HUDEP-2 (cell line): ENCODE data around the gene KLK3.

Experiments used
- DNase-seq, 76 experiments: peaks; one replicate each; lab custom pipeline; 2025; ENCODE audit not compliant: unreplicated experiment in 76 of 76; lab: John Stamatoyannopoulos, UW

Gene KLK3

DNA sequence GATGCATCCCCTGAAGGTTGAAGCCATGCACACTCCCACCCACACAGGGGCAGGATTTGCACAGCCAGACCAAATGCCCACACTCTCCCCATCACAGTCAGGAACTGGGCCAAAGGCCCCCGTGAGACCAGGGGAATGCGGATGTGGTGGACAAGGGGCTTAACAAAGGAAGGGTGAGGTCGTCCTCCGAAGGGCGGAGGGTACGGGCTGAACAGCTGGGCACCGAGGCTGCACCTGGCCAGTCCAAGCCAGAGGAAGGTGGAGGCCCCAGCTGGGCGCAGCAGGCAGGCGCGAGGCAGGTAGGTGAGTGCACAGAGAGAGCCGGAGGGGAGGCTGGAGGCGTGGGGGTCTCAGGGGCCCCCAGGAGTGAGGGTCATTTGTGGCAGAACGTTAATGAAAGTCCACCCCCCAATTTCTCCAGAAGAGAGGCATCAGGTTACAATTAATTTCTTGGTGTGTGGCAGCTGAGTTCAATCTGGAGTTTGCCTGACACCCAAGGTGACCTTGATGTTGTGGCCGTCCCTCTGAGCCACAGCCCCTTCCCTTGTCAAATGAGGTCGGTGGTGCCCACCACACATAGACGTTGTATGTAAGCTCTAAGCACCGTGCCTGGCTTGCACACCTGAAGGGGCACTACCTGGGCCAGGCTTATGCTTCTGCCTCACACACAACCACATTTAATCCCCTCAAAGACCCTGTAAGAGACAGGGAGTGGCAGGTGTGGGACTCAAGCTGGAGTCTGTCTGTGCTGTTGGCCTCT lies 24.3 kb upstream of the KLK3 start:
- DNase-seq = no peak

DNA sequence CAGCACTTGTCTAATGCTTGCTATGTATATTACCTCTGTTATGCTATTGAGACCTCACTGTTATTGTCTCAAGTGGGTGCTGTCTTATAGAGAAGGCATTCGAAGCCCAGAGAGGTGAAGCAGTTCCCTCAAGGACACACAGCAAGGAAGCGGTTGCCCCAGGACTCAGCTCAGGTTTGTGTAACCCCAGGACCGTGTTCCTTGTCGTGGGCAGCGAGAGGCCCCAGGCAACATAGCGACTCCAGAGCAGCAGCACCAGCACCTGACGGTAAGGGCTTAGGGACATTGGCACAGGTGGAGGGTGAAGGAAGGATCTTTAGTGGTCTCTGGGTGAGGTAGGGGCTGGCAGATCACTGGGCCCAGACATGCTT lies 23.7 kb upstream of the KLK3 start:
- no peak for DNase-seq

DNA sequence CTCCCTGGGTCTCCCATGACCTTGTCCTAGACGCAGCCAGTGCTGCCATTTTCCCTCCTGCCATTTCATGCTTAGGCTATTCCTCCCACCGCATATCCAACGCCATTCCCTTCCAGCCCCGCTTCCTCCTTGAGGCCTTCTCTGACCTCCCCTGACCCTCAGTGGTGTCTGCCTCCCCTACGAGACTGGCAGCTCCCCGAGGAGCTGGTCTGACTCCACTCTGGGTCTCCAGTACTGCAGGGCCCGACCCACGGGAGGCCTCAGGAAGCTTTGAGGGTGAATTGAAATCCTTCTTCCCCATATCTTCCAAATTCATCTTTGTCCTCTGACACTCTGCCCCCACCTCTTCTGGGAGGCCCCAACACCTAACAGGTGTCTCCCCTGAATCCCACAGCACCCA lies 22.0 kb upstream of the KLK3 start:
- DNase-seq = no peak

DNA sequence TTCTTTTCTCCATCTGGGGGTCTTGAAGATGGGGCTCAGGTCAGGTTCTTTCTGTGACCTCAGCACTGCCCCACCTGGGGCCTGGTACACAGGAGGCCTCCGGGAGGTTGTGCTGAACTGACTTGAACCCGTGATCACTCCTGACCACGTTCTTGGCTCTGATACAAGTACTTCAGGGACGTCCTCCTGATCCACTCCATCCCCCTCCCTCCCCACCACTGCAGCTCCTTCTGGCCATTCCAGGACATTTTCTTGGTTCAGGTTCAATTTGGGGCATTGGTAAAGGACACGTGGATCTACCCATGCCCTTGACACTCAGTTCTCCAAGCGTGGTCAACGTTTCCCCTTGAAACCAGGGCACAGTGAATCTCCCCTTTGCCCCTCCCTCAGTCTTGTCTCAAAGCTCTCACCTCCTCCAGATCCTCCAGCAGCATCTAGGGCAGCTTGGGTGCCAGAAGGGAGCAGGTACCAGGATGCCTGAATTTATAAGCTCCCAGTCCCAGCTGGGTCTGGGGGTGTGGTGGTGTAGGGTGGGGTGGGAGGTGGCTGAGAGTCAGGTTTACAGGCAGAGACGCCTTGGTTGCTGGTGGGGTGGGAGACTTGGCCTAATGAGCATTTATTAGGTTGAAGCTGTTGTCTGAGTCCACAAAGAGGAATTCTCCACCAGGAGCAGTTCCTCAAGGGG lies 21.5 kb upstream of the KLK3 start, which contains the start of gene KLK15:
Gene KLK15 (minus strand): TSS at position 458 of the 685 bp plus-strand sequence. CDS start 2,082 bp downstream, outside the sequence.
- peak in 4 of 76 experiments; percentile 18 to 52 (median 28) for DNase-seq

DNA sequence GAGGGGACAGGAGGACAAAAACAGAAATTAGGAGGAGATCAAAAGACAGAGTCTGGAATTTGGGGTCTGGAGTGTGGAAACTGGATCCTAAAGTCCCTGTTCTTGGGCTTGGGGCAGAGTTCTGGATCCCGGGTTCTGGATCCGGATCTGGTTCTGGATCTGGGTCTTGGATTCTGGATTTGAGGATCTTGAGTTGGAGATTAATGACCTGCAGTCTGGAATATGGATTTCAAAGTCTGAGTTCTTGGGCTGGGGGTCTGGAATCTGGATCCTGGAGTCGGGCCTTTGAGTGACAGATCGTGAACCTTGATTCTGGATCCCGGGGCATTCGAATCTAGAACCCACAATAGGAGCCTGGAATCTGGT lies 20.9 kb upstream of the KLK3 start:
- DNase-seq = no peak

DNA sequence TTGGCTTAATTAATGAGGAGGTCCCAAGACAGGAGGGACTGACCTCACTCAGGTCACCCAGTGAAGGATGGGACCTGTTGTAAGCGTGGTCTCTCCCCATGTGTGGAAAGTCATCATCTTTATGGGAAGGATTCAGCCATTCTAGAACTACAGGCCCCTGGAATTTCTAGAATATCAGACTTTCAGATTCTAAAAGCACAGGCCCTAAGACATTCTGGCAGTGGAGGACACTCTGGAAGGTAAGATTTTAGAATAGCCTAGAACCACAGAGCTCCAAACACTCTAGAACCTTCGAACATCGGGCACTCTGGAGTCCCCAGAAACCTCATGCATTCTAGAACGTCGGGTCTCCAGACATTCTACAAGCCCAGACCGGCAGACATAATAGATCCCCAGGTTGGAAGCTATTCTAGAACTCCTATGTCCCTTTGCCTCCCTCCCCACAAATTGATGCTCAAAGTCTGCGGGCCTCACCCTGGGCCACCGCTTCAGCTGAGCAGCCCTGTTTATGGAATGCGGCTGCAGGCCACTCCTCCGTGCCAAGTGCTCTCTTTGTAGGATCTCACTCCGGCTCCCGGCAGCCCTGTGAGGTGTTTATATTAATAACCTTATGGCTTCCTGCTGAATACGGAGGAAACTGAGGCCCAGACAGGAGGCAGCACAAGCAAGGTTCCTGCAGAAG lies 19.5 kb upstream of the KLK3 start:
- DNase-seq = peak in 1 of 76 experiments; percentile 41

DNA sequence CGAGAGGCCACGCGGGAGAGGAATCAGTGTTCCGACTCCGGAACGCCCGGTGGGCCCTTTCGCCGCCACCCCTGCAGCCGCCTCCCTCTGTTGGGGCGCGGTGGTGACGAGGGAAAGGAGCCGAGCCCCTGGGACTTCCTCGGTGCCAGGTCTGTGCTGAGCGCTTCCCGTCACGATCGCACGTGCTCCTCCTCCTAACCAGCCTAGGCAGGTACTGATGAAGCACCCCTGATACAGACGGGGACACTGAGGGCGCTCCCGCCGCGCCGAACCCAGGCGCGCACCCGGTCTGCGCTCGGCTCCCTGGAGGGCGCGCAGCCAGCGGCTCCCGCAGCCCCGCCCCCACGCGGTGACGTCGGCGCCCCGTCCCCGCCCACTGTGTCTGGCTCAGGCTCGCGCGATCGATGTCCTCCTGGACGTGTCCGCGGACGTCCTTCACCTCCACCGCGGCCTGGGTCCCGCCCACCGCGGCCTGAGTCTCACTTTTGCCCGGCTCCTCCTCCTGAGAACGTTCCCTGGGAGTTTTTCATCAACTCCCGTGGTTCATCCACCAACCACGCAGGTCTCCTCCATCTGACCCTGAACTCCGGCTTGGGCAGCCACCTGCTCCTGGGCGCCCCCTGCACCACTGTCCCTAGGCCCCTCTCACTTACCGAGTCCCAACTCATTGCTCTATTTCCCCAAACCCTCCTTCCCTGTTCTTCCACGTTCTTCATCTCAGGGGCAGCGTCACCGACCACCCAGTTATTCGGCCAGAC lies 18.8 kb upstream of the KLK3 start:
- DNase-seq = peak in 65 of 76 experiments; percentile 22 to 83 (median 61)

DNA sequence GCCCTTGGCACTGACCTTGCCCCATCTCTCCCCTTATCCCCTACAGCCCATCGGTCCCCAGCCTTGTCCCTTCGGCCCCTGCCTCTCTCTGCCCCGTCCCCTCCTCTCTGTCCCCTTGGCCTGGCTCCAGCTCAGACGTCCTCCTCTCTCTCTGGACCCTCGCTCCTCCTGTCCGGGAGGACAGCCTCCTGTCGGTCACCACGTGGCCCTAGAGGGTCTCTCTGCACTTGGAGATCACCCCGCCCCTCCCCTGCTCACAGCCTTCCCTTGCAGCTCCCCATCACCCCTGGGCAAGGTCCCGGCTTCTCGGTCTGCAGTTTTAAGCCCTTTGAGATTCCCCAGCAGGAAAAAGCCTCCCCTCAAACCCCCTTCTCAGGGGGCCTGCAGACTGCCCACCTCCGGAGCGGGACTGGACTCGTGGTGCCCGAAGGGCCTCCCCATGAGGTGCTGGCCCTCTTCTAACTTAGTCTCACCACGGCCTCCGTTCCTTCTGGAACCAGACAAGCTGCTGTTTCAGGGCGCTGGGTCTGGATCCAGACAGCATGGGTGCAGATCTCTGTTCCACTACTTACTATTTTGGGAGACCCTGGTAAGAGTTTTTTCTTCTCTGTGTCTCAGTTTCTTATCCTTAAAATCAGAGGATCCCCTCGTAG lies 18.0 kb upstream of the KLK3 start:
- no peak for DNase-seq

DNA sequence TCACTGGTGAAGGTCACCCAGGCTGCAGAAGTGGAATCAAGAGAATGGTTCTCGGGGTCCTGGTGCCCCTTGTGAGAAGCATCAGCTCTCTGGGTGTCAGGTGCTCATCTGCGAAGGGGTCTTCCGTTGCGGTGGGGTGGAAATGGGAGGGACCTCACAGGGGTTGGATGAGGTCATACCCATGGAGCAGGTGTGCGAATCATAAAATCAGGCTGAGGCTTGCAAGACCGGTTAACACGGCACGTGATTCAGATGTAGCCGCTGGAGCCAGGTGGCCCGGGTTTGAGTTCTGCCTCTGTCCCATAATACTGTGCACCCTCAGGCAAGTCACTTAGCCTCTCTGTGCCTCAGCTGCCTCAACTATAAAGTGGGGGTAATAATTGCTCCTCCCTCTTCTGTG lies 17.4 kb upstream of the KLK3 start:
- no peak for DNase-seq

DNA sequence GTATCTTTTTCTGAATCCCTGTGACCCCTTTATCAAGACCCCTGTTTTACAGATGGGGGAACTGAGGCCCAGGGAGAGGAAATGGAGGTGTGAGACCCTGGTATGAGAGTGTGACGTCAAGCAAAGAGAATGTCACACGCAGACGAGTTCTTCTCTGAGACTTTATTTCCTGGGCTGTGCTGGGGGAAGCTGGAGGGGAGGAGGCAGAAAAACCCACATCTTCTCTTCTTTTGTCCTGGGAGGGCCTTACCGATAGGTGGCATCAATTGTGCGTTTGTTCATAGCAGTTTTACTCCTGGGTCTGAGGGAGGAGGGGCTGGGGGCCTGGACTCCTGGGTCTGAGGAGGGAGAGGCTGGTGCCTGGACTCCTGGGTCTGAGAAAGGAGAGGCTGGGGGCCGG lies 16.5 kb upstream of the KLK3 start:
- no peak for DNase-seq

DNA sequence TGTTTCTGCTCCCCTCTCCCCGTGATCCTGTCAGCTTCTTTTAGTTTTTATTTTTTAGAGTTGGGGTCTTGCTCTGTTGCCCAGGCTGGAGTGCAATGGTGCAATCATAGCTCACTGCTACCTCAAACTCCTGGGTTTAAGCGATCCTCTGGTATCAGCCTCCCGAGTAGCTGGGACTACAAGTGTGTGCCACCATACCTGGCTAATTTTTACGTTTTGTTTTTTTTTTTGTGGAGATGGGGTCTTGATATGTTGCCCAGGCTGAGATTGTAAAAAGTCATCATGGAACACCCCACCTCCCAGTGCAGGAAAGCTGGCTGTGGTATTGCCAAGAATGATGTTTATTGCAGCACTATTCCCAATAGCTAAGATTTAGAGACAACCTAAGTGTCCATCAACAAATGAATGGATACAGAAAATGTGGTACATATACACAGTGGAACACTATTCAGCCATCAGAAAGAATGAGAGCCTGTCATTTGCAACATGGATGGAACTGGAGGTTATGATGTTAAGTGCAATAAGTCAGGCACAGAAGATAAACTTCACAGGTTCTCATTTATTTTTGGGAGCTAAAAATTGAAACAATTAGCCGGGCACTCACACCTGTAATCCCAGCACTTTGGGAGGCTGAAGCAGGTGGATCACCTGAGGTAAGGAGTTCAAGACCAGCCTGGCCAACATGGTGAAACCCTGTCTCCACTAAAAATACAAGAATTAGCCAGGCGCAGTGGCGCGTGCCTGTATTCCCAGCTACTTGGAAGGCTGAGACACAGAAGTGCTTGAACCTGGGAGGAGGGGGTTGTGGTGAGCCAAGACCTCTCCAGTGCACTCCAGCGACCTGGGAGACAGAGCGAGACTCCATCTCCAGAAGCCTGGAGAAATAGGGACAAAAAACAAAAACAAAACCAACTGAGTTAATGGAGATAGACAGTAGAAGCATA lies 14.7 kb upstream of the KLK3 start:
- no peak for DNase-seq

DNA sequence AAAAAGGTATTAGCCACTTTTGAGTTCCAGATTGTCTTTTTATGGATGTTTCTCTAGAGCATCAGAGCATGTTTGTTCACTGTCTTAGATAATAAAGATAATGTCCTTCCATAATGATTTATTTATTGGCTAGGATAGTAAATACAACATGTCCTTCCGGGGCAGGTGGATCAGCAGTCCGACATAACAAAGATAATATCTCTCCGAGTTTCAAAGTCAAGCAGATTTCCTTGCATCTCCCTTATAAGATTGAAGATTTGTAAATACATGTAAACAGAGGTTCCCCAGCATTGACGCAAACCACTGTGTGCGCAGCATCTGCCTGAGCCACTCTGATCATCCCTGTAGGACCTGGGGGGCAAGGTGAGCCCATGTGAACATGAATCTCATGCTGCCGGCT lies 12.6 kb upstream of the KLK3 start:
- no peak for DNase-seq

DNA sequence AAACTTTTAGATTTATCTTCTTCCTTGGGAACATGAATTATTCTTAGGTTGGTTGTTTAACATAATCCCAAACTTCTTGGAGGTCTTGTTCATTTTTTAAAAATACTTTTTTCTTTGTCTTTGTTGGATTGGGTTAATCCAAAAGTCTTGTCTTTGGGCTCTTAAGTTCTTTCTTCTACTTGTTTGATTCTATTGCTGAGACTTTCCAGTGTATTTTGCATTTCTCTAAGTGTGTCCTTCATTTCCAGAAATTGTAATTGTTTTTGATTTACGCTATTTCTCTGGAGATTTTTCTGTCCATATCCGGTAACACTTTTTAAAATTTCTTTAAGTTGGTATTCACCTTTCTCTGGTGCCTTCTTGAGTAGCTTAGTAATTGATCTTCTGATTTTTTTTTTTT lies 11.5 kb upstream of the KLK3 start:
- DNase-seq = no peak

DNA sequence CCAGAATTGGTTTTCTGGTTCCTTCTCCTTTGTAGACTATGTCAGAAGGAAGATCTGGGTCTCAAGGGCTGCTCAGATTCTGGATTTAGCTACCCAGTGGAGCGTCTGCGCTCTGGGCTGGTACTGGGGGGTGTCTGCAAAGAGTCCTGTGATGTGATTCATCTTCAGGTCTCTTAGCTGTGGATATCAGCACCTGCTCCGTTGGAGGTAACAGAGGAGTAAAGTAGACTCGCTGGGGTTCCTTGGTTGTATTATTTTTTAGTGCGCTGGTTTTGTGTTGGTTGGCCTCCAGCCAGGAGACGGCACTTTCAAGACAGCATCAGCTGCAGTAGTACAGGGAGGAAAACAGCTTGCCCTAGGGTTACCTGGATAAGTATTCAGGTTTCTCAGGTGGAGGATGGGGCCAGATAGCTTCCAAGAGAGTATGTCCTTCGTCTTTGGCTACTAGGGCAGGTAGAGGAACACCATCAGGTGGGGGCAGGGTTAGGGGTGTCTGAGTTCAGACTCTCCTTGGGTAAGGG lies 11.0 kb upstream of the KLK3 start:
- no peak for DNase-seq

DNA sequence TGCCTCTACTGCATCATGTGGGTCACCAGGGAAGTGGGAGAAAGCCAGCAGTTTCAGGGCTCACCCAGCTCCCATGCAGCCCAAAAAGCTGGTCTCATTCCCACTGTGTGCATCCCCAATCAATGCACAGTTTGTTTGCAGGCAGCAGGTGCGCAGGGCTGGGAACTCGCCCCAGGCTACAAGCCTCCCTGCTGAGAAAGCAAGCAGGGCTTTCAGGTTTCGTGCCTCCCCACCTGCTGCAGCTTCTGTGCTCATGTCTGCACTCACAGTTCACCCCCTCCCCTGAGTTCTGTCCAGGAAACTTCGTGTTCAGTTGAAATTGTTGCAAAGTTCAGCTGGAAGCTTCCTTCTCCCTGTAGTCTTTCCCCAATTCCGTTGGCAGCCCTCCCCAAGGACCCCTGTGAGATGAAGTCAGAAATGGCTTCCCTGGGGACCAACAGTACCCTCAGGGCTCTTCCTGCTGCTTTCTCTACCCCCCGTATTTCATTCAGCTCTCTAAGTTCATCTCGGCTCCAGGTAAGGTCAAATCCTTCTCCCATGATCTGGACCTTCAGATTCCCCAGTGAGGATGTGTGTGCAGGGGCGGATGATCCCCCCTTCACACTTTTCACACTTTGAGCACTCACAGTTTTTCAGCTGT lies 10.3 kb upstream of the KLK3 start:
- no peak for DNase-seq

DNA sequence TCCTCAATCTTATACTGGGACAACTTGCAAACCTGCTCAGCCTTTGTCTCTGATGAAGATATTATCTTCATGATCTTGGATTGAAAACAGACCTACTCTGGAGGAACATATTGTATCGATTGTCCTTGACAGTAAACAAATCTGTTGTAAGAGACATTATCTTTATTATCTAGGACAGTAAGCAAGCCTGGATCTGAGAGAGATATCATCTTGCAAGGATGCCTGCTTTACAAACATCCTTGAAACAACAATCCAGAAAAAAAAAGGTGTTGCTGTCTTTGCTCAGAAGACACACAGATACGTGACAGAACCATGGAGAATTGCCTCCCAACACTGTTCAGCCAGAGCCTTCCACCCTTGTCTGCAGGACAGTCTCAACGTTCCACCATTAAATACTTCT lies 4.0 kb upstream of the KLK3 start:
- no peak for DNase-seq

DNA sequence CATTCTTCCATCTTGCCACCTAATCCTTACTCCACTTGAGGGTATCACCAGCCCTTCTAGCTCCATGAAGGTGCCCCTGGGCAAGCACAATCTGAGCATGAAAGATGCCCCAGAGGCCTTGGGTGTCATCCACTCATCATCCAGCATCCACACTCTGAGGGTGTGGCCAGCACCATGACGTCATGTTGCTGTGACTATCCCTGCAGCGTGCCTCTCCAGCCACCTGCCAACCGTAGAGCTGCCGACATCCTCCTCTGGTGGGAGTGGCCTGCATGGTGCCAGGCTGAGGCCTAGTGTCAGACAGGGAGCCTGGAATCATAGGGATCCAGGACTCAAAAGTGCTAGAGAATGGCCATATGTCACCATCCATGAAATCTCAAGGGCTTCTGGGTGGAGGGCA lies 3.1 kb upstream of the KLK3 start:
- no peak for DNase-seq

DNA sequence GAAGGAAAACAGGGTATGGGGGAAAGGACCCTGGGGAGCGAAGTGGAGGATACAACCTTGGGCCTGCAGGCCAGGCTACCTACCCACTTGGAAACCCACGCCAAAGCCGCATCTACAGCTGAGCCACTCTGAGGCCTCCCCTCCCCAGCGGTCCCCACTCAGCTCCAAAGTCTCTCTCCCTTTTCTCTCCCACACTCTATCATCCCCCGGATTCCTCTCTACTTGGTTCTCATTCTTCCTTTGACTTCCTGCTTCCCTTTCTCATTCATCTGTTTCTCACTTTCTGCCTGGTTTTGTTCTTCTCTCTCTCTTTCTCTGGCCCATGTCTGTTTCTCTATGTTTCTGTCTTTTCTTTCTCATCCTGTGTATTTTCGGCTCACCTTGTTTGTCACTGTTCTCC lies 2.7 kb downstream of the KLK3 start:
- no peak for DNase-seq

DNA sequence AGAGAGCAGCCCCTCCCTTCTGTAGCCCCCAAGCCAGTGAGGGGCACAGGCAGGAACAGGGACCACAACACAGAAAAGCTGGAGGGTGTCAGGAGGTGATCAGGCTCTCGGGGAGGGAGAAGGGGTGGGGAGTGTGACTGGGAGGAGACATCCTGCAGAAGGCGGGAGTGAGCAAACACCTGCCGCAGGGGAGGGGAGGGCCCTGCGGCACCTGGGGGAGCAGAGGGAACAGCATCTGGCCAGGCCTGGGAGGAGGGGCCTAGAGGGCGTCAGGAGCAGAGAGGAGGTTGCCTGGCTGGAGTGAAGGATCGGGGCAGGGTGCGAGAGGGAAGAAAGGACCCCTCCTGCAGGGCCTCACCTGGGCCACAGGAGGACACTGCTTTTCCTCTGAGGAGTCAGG lies 4.2 kb downstream of the KLK3 start:
- DNase-seq = no peak
